ENCODE measurements around the gene NPIPB9. TPM values are rescaled to one million over a fixed set of nuclear protein-coding genes. Genes with fewer than 3 reads are reported as not detected.
A peak's percentile ranks its signal among the peaks of the same experiment; 100 is the strongest.
"Not testable (repeated sequence)": the region's sequence is repeated elsewhere in the genome, so short reads cannot be mapped to it uniquely, and the experiment has no call there.

NPIPB9 gene
- total RNA-seq, 6 experiments from 2014 or later, result 0.16 to 0.86 (median 0.45) TPM

DNA sequence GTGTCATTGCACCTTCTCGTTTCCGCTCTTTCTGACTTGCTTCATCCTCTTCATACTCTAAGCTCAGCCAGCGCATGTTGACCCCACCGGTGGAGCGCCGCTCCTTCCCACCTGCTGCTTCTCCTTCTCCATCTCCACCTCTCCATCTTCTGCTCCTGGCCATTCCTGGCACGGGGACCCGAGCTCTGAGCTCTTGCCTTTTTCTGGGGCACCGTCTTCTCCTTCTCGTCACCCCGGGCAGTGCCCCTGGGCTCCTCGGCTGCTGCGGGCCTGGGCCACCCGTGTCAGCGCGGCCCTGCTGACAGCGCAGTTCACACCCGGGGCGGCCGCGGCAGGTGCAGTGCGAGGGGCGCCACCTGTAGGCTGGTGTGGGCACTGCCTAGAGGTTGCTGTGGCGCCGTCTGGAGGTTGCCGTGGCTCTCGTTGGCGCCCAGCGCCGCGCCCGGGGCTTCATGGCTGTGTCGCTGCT is 1.6 kb upstream of the NPIPB9 start:
- H3K36me3 Mint-ChIP-seq (ENCODE audit: low read depth); H3K27me3 Mint-ChIP-seq (ENCODE audit: insufficient read depth); H3K4me3 Mint-ChIP-seq; H3K9me3 Mint-ChIP-seq; H3K4me1 Mint-ChIP-seq (ENCODE audit: low read depth); H3K27ac Mint-ChIP-seq: not testable (repeated sequence)
- peak; percentile 57; the same call in 1 of the 2 replicates for TF ChIP-seq CTCF (IDR thresholded peaks at IDR 0.05)
- DNase-seq, result peak; percentile 0

- not testable (repeated sequence) for DNase-seq; H3K4me3 Mint-ChIP-seq; H3K27ac Mint-ChIP-seq; H3K4me1 Mint-ChIP-seq (ENCODE audit: low read depth); H3K27me3 Mint-ChIP-seq (ENCODE audit: insufficient read depth); H3K36me3 Mint-ChIP-seq (ENCODE audit: low read depth); H3K9me3 Mint-ChIP-seq
Observed at GRCh38 chr16:28750469-28751067, 1.0 kb upstream of the NPIPB9 start.

- DNase-seq; H3K4me1 Mint-ChIP-seq (ENCODE audit: low read depth); H3K9me3 Mint-ChIP-seq; H3K27me3 Mint-ChIP-seq (ENCODE audit: insufficient read depth); H3K27ac Mint-ChIP-seq; H3K4me3 Mint-ChIP-seq; H3K36me3 Mint-ChIP-seq (ENCODE audit: low read depth): not testable (repeated sequence)
Observed at GRCh38 chr16:28781697-28782096, 30.1 kb downstream of the NPIPB9 start.

- DNase-seq; H3K27me3 Mint-ChIP-seq (ENCODE audit: insufficient read depth); H3K9me3 Mint-ChIP-seq; H3K4me3 Mint-ChIP-seq; H3K27ac Mint-ChIP-seq; H3K36me3 Mint-ChIP-seq (ENCODE audit: low read depth); H3K4me1 Mint-ChIP-seq (ENCODE audit: low read depth): not testable (repeated sequence)
Observed at GRCh38 chr16:28782357-28782756, 30.8 kb downstream of the NPIPB9 start.

DNA sequence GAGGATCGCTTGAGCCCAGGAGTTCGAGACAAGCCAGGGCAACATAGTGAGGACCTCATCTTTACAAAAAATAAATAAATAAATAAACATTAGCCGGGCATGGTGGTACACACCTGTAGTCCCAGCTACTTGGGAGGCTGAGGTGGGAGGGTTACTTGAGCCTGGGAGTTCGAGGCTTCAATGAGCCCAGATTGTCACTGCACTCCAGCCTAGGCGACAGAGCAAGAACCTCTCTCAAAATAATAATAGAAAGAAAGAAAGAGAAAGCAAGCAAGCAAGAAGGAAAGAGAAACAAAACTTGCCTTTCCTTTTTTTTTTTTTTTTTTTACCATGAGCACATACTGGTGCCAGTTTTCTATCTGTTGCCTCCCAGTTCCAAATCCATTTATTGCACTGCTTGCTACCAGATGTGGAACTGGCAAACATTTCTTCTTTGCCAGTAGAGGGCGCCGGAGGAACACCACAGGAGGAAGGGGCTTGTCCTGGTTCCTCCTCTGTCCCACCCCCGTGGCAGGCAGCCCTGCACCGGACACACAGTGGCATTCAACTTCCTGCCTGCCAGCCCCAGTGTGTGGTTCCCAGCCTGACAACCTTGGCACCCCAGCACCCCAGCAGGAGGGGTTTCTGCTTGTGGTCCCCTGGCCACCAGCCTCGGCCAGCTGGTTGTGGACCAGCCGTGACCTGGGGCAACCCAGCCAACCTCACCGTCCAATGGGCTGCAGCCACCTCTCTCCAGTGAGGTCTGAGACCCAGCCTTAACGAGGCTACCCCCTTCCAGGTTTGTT is 50.8 kb downstream of the NPIPB9 start:
- peak; percentile 81 for DNase-seq
- H3K4me3 Mint-ChIP-seq, result peak overlapping the region; percentile 74

DNA sequence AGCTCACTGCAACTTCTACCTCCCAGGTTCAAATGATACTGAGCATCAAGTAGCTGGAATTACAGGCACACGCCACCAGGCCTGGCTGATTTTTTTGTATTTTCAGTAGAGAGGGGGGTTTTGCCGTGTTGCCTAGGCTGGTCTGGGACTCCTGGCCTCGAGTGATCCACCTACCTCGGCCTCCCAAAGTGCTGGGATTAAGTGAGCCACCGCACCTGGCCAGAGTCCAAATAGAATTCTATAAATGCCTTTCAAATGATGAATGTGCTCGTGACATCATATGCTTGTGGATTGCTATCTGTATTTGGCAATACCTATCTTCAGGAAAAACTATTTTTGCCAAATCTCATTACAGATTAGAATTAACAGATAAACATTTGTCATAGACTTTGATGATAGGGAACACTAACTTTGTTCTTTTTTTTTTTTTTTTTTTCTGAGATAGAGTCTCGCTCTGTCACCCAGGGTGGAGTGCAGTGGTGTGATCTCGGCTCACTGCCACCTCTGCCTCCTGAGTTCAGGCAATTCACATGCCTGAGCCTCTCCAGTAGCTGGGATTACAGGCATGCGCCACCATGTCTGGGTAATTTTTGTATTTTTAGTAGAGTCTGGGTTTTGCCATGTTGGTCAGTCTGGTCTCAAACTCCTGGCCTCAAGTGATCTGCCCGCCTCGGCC is 56.0 kb downstream of the NPIPB9 start:
- DNase-seq; H3K27me3 Mint-ChIP-seq (ENCODE audit: insufficient read depth); H3K27ac Mint-ChIP-seq; H3K36me3 Mint-ChIP-seq (ENCODE audit: low read depth); H3K4me1 Mint-ChIP-seq (ENCODE audit: low read depth); H3K9me3 Mint-ChIP-seq; H3K4me3 Mint-ChIP-seq: not testable (repeated sequence)

More for the DNA sequence above, 50.8 kb downstream of the NPIPB9 start:
- not testable (repeated sequence) for H3K27ac Mint-ChIP-seq; H3K4me1 Mint-ChIP-seq (ENCODE audit: low read depth); H3K36me3 Mint-ChIP-seq (ENCODE audit: low read depth); H3K27me3 Mint-ChIP-seq (ENCODE audit: insufficient read depth); H3K9me3 Mint-ChIP-seq
- TF ChIP-seq CTCF (IDR thresholded peaks at IDR 0.05), result peak; percentile 69

DNA sequence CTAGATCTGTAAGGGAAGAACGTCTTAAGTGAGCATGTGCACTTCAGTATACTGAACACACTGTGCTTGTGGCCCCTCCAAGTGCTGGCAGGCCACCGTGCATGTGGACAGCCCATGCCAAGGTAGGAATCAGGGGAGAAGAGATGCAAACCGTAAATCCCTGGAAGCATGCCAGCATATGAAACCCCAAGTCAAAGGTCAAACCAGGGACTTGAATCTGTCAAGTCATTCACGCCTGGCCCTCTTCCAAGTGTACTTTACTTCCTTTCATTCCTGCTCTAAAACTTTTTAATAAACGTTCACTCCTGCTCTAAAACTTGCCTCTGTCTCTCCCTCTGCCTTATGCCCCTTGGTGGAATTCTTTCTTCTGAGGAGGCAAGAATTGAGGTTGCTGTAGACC is 68.4 kb downstream of the NPIPB9 start:
- peaks cover 6% of the 10 kb centered on the region for H3K27me3 Mint-ChIP-seq (ENCODE audit: insufficient read depth)
- no peak overlapping the region for H3K27ac Mint-ChIP-seq
- no peak for TF ChIP-seq CTCF (IDR thresholded peaks at IDR 0.05)
- peaks cover 24% of the 10 kb centered on the region for H3K4me1 Mint-ChIP-seq (ENCODE audit: low read depth)
- no peak for DNase-seq
- no peaks in the 10 kb centered on the region for H3K9me3 Mint-ChIP-seq
- H3K4me3 Mint-ChIP-seq, result no peak overlapping the region; the same call in 1 of the 2 replicates
- peaks cover 20% of the 10 kb centered on the region for H3K36me3 Mint-ChIP-seq (ENCODE audit: low read depth)

GRCh38 chr16:28820546-28820945 is 69.0 kb downstream of the NPIPB9 start:
- Mint-ChIP-seq H3K4me3 (peak overlapping the region; percentile 13), H3K4me1 (ENCODE audit: low read depth) (peaks cover 29% of the 10 kb centered on the region), H3K36me3 (ENCODE audit: low read depth) (peaks cover 26% of the 10 kb centered on the region)
- not testable (repeated sequence) for H3K27ac Mint-ChIP-seq; H3K9me3 Mint-ChIP-seq; DNase-seq; H3K27me3 Mint-ChIP-seq (ENCODE audit: insufficient read depth)
